Airway epithelial cell (primary cell): Measurements from ENCODE around the gene ENOPH1. TPM values are rescaled to one million over a fixed set of nuclear protein-coding genes. Genes with fewer than 3 reads are reported as not detected.

Source experiments
- total RNA-seq: library from RNA; depleted of rRNA; stranded (reverse); fragments of >200 nt; gene quantifications from 2 replicates; pipeline ENCODE4 v1.2.3, GENCODE V29; 2015

Gene ENOPH1
- 46.1 and 51.8 TPM in 2 replicates for total RNA-seq

DNA sequence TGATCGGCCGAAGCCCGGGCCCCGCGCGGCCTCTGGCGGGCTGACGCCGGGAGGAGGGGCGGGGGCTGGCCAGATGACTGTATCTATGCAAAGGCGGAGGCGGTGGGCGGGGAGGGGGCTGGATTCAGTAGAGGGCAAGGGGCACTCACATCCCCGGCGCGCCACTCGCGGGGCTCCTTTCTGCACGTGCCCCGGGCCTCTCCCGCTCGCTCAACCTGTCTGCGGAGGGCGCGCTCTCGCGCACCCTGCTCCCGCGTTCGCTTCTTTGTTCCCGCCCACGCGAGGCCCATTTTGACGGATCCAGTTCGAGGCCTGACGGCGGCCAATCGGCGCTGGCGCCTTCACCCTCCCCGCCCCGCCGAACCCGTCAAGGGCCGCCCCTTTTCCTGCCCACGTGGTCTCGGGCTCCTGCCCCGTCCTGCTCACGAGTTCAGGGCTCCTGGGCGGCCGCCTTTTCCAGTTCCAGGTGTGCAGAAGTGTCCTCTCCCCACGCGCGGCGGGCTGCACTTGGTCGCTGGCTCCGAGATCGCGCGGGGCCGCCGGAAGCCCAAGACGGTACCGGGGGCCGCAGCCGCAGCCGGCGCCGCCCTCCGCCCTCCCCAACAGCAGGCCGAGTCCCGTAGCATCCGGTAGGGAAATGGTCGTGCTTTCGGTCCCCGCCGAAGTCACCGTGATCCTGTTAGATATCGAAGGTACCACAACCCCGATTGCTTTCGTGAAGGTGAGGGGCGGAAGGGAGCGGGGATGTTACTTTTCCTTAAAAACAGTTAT lies at the start of gene ENOPH1, which contains the start of gene HNRNPDL:
ENOPH1 (plus strand) TSS at position 398 of the 771 bp plus-strand sequence; CDS start at position 638, 240 bp downstream.
HNRNPDL (minus strand) TSS at position 270 of the 771 bp plus-strand sequence. CDS start 772 bp downstream, outside the sequence.

Other genes with a start within 250 kb of the ENOPH1 start
- gene HNRNPD, start 56.6 kb upstream of the ENOPH1 start, total RNA-seq: 70.4 and 72.1 TPM in 2 replicates
- 172 and 182 TPM in 2 replicates for gene HNRNPDL, start 128 bp upstream of the ENOPH1 start, total RNA-seq
- 0.42 and 0.65 TPM in 2 replicates for gene TMEM150C, start 131.4 kb downstream of the ENOPH1 start, total RNA-seq